ENCODE measurements around the gene SLC18A2. TPM values are rescaled to one million over a fixed set of nuclear protein-coding genes. Genes with fewer than 3 reads are reported as not detected.

Gene SLC18A2
- total and polyA plus RNA-seq, 5 donors from 2014 or later, result 0.09 to 0.25 (median 0.15) TPM; not detected in 1

DNA sequence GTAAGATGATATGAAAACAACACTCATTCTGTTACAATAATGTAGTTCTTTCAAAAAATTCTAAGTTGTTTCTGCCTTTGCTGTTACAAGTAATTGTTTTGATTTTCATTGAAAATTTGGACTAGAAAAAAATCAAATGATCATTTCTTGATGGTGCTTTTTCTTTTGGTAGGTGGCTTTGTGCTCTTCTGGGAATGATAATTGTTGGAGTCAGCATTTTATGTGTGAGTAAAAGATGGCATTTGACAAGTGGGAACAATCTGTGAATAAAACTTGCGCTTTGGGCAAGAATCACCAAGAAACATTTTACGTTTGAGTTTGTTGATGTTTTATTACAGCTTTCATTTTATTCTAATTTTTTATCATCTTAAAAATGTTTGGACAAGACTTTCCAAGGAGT, 25.9 kb downstream of the SLC18A2 start:
- H3K27me3 ChIP-seq (ENCODE audit: control insufficient read depth, insufficient read depth, low read length), result peaks cover 3% of the 10 kb centered on the region
- no peaks in the 10 kb centered on the region for H3K9me3 ChIP-seq (ENCODE audit: control insufficient read depth in 2 of 2, low read length in 2 of 2)
- no peaks in the 10 kb centered on the region for H3K36me3 ChIP-seq (ENCODE audit: control insufficient read depth, insufficient read depth, low read length)
- Mint-ChIP-seq H3K27ac (no peak overlapping the region), H3K9me3 (peaks cover 0 to 2% (median 0%) of the 10 kb centered on the region in 7 donors), H3K27me3 (peaks cover 16% of the 10 kb centered on the region), H3K4me3 (no peak overlapping the region), H3K4me1 (peaks cover 0 to 4% (median 0%) of the 10 kb centered on the region in 4 donors), H3K36me3 (no peaks in the 10 kb centered on the region)
- H3K4me3 ChIP-seq (ENCODE audit: low read depth, low read length), result no peak overlapping the region
- no peaks in the 10 kb centered on the region for H3K4me1 ChIP-seq (ENCODE audit: control insufficient read depth, insufficient read depth, low read length, poor library complexity, severe bottlenecking)
- ATAC-seq (ENCODE audit: low read depth in 2 of 2) (no peak), DNase-seq (no peak)
- no peak overlapping the region for H3K27ac ChIP-seq (ENCODE audit: insufficient read depth, low read length, poor library complexity, severe bottlenecking)

DNA sequence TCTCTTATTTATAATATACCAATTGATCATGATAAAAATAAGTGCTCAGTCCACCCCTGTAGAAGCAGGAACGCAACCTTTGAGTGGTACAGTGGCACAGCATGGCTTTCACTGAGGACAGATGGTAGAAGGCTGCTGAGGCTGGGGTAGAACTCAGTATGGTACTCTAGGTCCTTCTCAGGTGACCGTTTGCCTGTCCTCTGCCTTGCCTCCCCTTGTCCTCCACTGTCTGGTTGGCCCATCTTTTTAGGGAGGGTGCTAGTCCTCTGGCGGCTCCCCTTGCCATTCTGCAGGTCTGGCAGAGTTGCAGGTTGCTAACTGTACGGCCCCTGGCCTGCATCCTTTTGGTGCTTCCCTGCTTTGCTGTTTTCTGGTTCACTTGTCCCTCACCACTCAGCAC, 27.3 kb downstream of the SLC18A2 start:
- Mint-ChIP-seq H3K9me3 (peaks cover 0 to 2% (median 0%) of the 10 kb centered on the region in 7 donors), H3K27ac (no peak overlapping the region), H3K36me3 (no peaks in the 10 kb centered on the region), H3K4me1 (peaks cover 0 to 4% (median 0%) of the 10 kb centered on the region in 4 donors), H3K4me3 (no peak overlapping the region), H3K27me3 (peaks cover 8% of the 10 kb centered on the region)
- ATAC-seq (ENCODE audit: low read depth in 2 of 2), result no peak
- Histone ChIP-seq H3K27ac (ENCODE audit: insufficient read depth, low read length, poor library complexity, severe bottlenecking) (no peak overlapping the region), H3K36me3 (ENCODE audit: control insufficient read depth, insufficient read depth, low read length) (no peaks in the 10 kb centered on the region), H3K27me3 (ENCODE audit: control insufficient read depth, insufficient read depth, low read length) (no peaks in the 10 kb centered on the region), H3K4me3 (ENCODE audit: low read depth, low read length) (no peak overlapping the region), H3K4me1 (ENCODE audit: control insufficient read depth, insufficient read depth, low read length, poor library complexity, severe bottlenecking) (no peaks in the 10 kb centered on the region), H3K9me3 (ENCODE audit: control insufficient read depth in 2 of 2, low read length in 2 of 2) (no peaks in the 10 kb centered on the region)
- no peak for DNase-seq

DNA sequence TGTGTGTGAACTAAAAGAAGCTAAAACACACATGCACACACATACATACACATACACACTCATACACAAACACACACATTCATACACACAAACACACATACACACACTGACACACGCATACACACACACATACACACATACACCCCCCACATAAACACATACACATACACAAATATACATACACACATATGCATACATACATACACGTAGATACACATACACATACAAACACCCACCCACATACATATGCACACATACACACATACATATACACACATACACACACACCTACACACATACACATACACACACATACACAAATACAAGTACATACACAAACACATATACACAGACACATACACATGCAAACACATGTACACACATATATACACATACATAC, 28.0 kb downstream of the SLC18A2 start:
- no peak overlapping the region for H3K27ac Mint-ChIP-seq
- H3K9me3 Mint-ChIP-seq, result peaks cover 0 to 2% (median 0%) of the 10 kb centered on the region in 7 donors

DNA sequence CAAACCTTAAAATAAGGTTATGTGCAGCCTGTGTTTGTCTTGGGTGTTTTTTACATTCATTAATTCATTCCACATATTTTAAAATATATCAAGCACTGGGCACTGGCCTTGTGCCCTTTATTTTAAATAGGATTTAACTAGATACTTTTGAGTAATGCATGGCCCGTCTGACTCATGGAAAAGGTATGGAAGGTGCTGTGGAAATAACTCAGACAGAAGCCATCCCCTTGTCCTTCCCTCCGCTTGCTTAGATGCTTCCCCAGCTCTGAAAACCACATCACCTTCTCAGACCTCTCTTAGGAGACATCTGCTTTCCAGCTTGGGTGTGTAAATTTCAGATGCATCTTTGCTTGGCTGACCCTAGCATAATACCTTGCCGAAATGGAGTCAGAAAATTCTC, 30.5 kb downstream of the SLC18A2 start:
- Histone ChIP-seq H3K9me3 (ENCODE audit: control insufficient read depth in 2 of 2, low read length in 2 of 2) (no peaks in the 10 kb centered on the region), H3K36me3 (ENCODE audit: control insufficient read depth, insufficient read depth, low read length) (no peaks in the 10 kb centered on the region), H3K4me1 (ENCODE audit: control insufficient read depth, insufficient read depth, low read length, poor library complexity, severe bottlenecking) (no peaks in the 10 kb centered on the region), H3K27ac (ENCODE audit: insufficient read depth, low read length, poor library complexity, severe bottlenecking) (no peak overlapping the region), H3K27me3 (ENCODE audit: control insufficient read depth, insufficient read depth, low read length) (no peaks in the 10 kb centered on the region), H3K4me3 (ENCODE audit: low read depth, low read length) (no peak overlapping the region)
- Mint-ChIP-seq H3K27me3 (no peaks in the 10 kb centered on the region), H3K4me3 (no peak overlapping the region), H3K36me3 (no peaks in the 10 kb centered on the region), H3K4me1 (peaks cover 0 to 4% (median 0%) of the 10 kb centered on the region in 4 donors), H3K27ac (no peak overlapping the region), H3K9me3 (peaks cover 0 to 2% (median 0%) of the 10 kb centered on the region in 7 donors)
- ATAC-seq (ENCODE audit: low read depth in 2 of 2), result no peak
- no peak for DNase-seq

More for the DNA sequence above, 28.0 kb downstream of the SLC18A2 start:
- DNase-seq (no peak), ATAC-seq (ENCODE audit: low read depth in 2 of 2) (no peak)
- no peaks in the 10 kb centered on the region for H3K36me3 ChIP-seq (ENCODE audit: control insufficient read depth, insufficient read depth, low read length)
- H3K4me1 Mint-ChIP-seq, result peaks cover 0 to 4% (median 0%) of the 10 kb centered on the region in 4 donors
- no peaks in the 10 kb centered on the region for H3K27me3 ChIP-seq (ENCODE audit: control insufficient read depth, insufficient read depth, low read length)
- H3K27me3 Mint-ChIP-seq, result peaks cover 8% of the 10 kb centered on the region
- H3K4me3 Mint-ChIP-seq, result no peak overlapping the region
- no peak overlapping the region for H3K4me3 ChIP-seq (ENCODE audit: low read depth, low read length)
- no peak overlapping the region for H3K27ac ChIP-seq (ENCODE audit: insufficient read depth, low read length, poor library complexity, severe bottlenecking)
- H3K36me3 Mint-ChIP-seq, result no peaks in the 10 kb centered on the region
- no peaks in the 10 kb centered on the region for H3K9me3 ChIP-seq (ENCODE audit: control insufficient read depth in 2 of 2, low read length in 2 of 2)
- no peaks in the 10 kb centered on the region for H3K4me1 ChIP-seq (ENCODE audit: control insufficient read depth, insufficient read depth, low read length, poor library complexity, severe bottlenecking)

DNA sequence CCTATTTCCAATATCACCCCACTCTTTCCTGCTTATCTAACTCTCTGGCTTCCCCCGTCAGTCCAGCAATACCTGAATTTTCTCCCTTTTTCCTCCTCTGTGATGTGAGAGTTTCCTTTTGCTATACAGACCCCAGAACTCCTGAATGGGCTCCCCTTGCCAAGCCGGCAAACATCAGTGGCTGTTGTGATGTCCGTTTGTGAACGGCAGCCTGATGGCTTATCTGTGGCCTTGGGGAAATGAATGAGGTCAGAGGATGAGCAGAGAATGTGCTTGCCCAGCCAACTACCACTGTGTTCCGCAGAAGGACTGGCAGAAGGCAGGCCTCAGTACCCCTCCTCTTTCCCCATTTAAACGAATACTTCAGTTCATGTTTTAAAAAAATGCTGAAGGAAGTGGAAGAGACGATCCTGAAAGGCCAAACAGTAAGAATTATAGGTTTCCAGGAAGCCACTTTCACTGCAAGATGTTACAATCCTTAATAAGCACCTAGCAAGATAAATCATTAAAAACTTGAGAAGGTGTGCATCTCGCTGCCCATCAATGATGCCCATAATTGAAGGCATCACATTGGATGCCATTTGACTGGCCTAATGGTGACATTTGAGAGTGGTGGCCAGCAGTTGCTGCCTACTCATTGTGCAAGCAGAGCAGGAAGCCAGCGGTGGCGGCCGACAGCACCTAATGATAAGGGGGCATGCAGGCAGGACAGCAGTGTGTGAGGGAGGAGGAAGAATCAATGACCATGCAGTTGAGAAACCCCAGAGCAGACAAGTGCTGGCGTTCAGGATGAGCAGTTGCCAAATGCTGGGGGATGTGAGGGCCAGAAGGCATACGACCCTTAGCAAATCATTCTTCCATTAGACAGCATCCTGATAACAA, 31.5 kb downstream of the SLC18A2 start:
- H3K9me3 ChIP-seq (ENCODE audit: control insufficient read depth in 2 of 2, low read length in 2 of 2), result no peaks in the 10 kb centered on the region
- peaks cover 0 to 2% (median 0%) of the 10 kb centered on the region in 7 donors for H3K9me3 Mint-ChIP-seq

DNA sequence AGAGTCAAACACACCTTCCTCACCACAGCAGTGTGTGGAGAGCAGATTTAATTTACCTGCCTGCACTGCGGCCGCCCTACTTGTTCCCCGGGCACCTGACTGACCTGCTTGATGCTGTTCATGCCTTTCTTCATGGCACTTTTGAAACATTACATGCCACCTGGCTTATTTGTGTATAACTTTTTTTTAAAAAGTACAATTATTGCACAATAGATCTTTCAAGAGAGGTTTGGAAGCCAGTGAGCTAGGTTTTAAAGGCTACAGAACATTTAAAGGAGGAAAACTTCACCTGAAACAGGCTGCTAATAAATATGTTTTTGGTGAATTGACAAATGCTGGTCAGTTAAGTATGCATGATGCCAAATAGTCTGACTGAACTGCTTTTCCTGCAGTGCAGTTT, 33.1 kb downstream of the SLC18A2 start:
- H3K9me3 ChIP-seq (ENCODE audit: control insufficient read depth in 2 of 2, low read length in 2 of 2), result no peaks in the 10 kb centered on the region
- no peak overlapping the region for H3K27ac ChIP-seq (ENCODE audit: insufficient read depth, low read length, poor library complexity, severe bottlenecking)
- ATAC-seq (ENCODE audit: low read depth in 2 of 2), result no peak
- no peak for DNase-seq
- no peaks in the 10 kb centered on the region for H3K4me1 ChIP-seq (ENCODE audit: control insufficient read depth, insufficient read depth, low read length, poor library complexity, severe bottlenecking)
- Mint-ChIP-seq H3K27me3 (no peaks in the 10 kb centered on the region), H3K4me1 (peaks cover 0 to 8% (median 0%) of the 10 kb centered on the region in 4 donors), H3K4me3 (no peak overlapping the region), H3K36me3 (no peaks in the 10 kb centered on the region), H3K9me3 (no peaks in the 10 kb centered on the region), H3K27ac (no peak overlapping the region)
- no peaks in the 10 kb centered on the region for H3K27me3 ChIP-seq (ENCODE audit: control insufficient read depth, insufficient read depth, low read length)
- no peaks in the 10 kb centered on the region for H3K36me3 ChIP-seq (ENCODE audit: control insufficient read depth, insufficient read depth, low read length)
- no peak overlapping the region for H3K4me3 ChIP-seq (ENCODE audit: low read depth, low read length)

More for the DNA sequence above, 31.5 kb downstream of the SLC18A2 start:
- peaks cover 0 to 4% (median 0%) of the 10 kb centered on the region in 4 donors for H3K4me1 Mint-ChIP-seq
- Histone ChIP-seq H3K27ac (ENCODE audit: insufficient read depth, low read length, poor library complexity, severe bottlenecking) (no peak overlapping the region), H3K4me1 (ENCODE audit: control insufficient read depth, insufficient read depth, low read length, poor library complexity, severe bottlenecking) (no peaks in the 10 kb centered on the region), H3K36me3 (ENCODE audit: control insufficient read depth, insufficient read depth, low read length) (no peaks in the 10 kb centered on the region), H3K27me3 (ENCODE audit: control insufficient read depth, insufficient read depth, low read length) (no peaks in the 10 kb centered on the region), H3K4me3 (ENCODE audit: low read depth, low read length) (no peak overlapping the region)
- no peaks in the 10 kb centered on the region for H3K36me3 Mint-ChIP-seq
- no peak overlapping the region for H3K4me3 Mint-ChIP-seq
- DNase-seq (no peak), ATAC-seq (ENCODE audit: low read depth in 2 of 2) (no peak)
- H3K27me3 Mint-ChIP-seq, result no peaks in the 10 kb centered on the region
- H3K27ac Mint-ChIP-seq, result no peak overlapping the region

DNA sequence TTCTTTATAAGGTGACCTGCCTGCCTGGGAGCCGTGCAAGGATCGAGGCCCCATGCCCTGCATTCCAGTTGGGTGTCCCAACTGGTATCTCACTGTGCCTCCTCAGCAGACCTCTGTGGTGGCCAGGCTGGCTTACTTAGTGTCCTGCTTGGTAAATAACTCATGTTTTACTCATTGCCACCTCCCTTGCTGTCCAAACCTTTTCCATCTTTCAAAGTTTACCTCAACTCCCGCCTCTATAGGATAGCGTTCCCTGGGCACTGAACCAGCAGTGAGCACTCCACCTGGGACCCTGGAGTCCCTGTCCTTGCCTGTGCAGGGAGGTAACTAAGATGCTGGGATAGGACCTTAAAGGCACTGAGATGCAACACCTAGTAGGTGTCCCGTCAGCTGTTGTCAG, 33.6 kb downstream of the SLC18A2 start:
- Mint-ChIP-seq H3K4me3 (no peak overlapping the region), H3K27ac (no peak overlapping the region), H3K36me3 (no peaks in the 10 kb centered on the region), H3K27me3 (no peaks in the 10 kb centered on the region), H3K4me1 (peaks cover 0 to 5% (median 0%) of the 10 kb centered on the region in 4 donors), H3K9me3 (no peaks in the 10 kb centered on the region)
- ATAC-seq (ENCODE audit: low read depth in 2 of 2) (peak in 1 of 2 donors; percentile 25), DNase-seq (no peak)
- H3K4me1 ChIP-seq (ENCODE audit: control insufficient read depth, insufficient read depth, low read length, poor library complexity, severe bottlenecking), result no peaks in the 10 kb centered on the region
- no peaks in the 10 kb centered on the region for H3K36me3 ChIP-seq (ENCODE audit: control insufficient read depth, insufficient read depth, low read length)
- no peak overlapping the region for H3K4me3 ChIP-seq (ENCODE audit: low read depth, low read length)
- H3K27ac ChIP-seq (ENCODE audit: insufficient read depth, low read length, poor library complexity, severe bottlenecking), result no peak overlapping the region
- no peaks in the 10 kb centered on the region for H3K27me3 ChIP-seq (ENCODE audit: control insufficient read depth, insufficient read depth, low read length)
- no peaks in the 10 kb centered on the region for H3K9me3 ChIP-seq (ENCODE audit: control insufficient read depth in 2 of 2, low read length in 2 of 2)

DNA sequence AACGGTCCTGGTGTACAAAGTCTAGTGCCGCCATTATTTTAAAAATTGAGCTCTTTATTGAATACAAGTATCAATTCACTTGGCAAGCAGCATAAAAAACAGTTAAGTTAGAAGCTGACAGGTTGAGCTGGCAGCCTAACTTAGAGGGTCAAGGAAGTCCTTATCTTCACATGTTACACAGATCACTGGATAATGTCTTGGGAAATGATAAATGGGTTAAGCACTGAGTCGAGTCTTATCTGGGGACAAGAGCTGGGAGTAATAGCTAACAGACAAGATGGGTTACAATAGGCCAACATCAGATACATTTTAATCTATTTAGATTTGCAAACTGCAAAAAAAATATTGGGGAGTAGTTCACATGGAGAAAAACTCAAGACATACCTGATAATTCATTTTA, 34.2 kb downstream of the SLC18A2 start:
- no peak for ATAC-seq (ENCODE audit: low read depth in 2 of 2)
- no peak overlapping the region for H3K4me3 Mint-ChIP-seq
- Histone ChIP-seq H3K36me3 (ENCODE audit: control insufficient read depth, insufficient read depth, low read length) (no peaks in the 10 kb centered on the region), H3K4me3 (ENCODE audit: low read depth, low read length) (no peak overlapping the region), H3K27ac (ENCODE audit: insufficient read depth, low read length, poor library complexity, severe bottlenecking) (no peak overlapping the region), H3K27me3 (ENCODE audit: control insufficient read depth, insufficient read depth, low read length) (no peaks in the 10 kb centered on the region), H3K4me1 (ENCODE audit: control insufficient read depth, insufficient read depth, low read length, poor library complexity, severe bottlenecking) (no peaks in the 10 kb centered on the region), H3K9me3 (ENCODE audit: control insufficient read depth in 2 of 2, low read length in 2 of 2) (no peaks in the 10 kb centered on the region)
- DNase-seq, result no peak
- H3K36me3 Mint-ChIP-seq, result no peaks in the 10 kb centered on the region
- peaks cover 0 to 5% (median 0%) of the 10 kb centered on the region in 4 donors for H3K4me1 Mint-ChIP-seq
- H3K9me3 Mint-ChIP-seq, result no peaks in the 10 kb centered on the region
- peak overlapping the region in 1 of 3 donors; percentile 29 for H3K27ac Mint-ChIP-seq
- no peaks in the 10 kb centered on the region for H3K27me3 Mint-ChIP-seq

Data from CD4-positive, CD25-positive, alpha-beta regulatory T cell (primary cell).